Upper lobe of right lung (tissue), 1 donor: ENCODE results near the gene TBC1D2. TPM values are rescaled to one million over a fixed set of nuclear protein-coding genes. Genes with fewer than 3 reads are reported as not detected.
A peak's percentile ranks its signal among the peaks of the same experiment; 100 is the strongest.

Experiments
- ATAC-seq: fragments of 200-7000 bp; cut with Tn5 transposase; one replicate; pipeline ENCODE4 v1.9.1; 2020; ENCODE audit warnings: mild to moderate bottlenecking, moderate library complexity
- DNase-seq: peaks from one replicate; pipeline ENCODE4 v3.0.0-alpha.2; 2020
- H3K27ac ChIP-seq: fragments of 200-600 bp; one replicate; pipeline ENCODE4 v1.8.0; 2022
- H3K27me3 ChIP-seq: fragments of 200-600 bp; one replicate; pipeline ENCODE4 v1.8.0; 2022; ENCODE audit warnings: mild to moderate bottlenecking
- H3K36me3 ChIP-seq: fragments of 200-600 bp; one replicate; pipeline ENCODE4 v1.8.0; 2022
- H3K4me1 ChIP-seq: fragments of 200-600 bp; one replicate; pipeline ENCODE4 v1.8.0; 2022
- H3K4me3 ChIP-seq: fragments of 200-600 bp; one replicate; pipeline ENCODE4 v1.8.0; 2022; ENCODE audit warnings: mild to moderate bottlenecking
- H3K9me3 ChIP-seq: fragments of 200-600 bp; one replicate; pipeline ENCODE4 v1.8.0; 2022
- CTCF ChIP-seq: fragments of 200-600 bp; IDR thresholded peaks from one replicate; pipeline ENCODE4 v1.8.0; 2022; ENCODE audit warnings: antibody characterized with exemption
- intact Hi-C: fragments of 100-400 bp; cut with DNase I; formaldehyde crosslinking; loops from one replicate; pipeline ENCODE4 v1.11.0; 2022
- total RNA-seq: library from RNA; stranded (reverse); fragmentation: NEBNext Ultra II Directional; extraction: Animal tissue kit (Norgen Biotek cat#: 25700); gene quantifications from one replicate; pipeline ENCODE4 v1.2.1, GENCODE V29; 2021
- donor health status: DM: no; HTN: yes; CAD: no; lungs with severe emphysema.

TBC1D2 gene
- total RNA-seq, 1 donor from 2014 or later = 71.8 TPM

DNA sequence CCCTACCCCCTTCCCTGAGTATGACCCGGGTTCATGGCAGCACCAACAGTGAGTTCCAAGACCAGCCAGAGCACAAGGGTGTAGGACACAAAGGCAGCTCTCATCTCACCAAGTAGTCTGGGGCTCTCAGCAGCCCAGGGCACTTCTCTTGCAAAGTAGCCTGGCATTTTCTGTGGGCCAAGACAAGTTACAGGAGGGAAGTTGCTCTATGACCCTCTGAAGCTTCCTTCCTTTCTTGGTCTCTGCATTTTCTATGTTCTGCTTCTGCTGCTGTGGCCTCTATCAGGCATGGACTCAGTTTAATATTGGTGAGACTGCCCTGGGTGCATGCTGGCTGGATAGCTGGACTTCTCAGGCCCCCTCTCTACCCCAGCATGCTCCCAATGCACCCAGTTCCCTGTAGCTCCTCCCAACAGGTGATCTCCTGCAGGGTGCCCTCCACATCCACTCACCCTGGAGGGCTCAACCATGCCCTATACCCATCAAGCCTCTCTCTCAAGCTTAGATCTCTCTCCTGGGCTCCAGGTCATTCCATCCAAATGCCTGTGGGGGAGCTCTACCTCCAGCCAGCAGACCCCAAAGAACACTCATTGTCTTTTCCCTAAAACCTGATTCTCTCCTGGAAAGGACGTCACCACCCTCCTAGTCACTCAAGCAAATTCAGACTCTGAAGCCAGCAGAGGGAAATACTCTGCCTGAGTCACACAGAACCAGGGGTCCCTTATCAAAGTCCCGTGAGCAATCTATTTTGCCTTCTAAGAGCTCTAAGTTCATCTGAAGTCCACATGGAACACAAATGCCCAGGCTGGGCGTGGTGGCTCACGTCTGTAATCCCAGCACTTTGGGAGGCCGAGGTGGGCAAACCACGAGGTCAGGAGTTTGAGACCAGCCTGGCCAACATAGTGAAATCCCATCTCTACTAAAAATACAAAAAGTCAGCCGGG lies 13.8 kb downstream of the TBC1D2 start:
- Histone ChIP-seq H3K9me3 (no peaks in the 10 kb centered on the region), H3K4me1 (peaks cover 4% of the 10 kb centered on the region), H3K27me3 (no peaks in the 10 kb centered on the region), H3K27ac (no peak overlapping the region), H3K36me3 (peaks cover 39% of the 10 kb centered on the region), H3K4me3 (no peak overlapping the region)
- ATAC-seq (peak; percentile 63), DNase-seq (no peak)
- TF ChIP-seq CTCF = no peak
- intact Hi-C loops = no loop called here

DNA sequence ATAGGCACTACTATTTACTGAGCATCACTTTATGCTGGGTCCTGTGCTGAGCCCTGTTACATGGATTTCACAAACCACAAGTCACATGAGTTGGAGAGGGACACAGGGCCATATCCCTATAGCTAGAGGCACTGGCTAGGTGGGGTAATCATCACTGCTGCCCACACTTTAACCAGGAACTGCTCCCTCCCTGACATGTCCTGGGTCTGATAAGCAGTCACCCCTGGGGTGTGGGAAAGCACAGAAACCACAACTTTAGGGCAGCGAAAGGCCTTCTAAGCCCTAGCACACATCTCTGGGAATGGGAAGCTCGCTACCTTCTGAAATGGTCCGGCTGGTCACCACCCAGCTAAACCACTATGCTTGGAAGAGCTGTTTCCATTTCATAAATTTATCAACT lies 15.0 kb downstream of the TBC1D2 start:
- no peak overlapping the region for H3K4me3 ChIP-seq
- H3K9me3 ChIP-seq = no peaks in the 10 kb centered on the region
- no peak for TF ChIP-seq CTCF
- DNase-seq (no peak), ATAC-seq (peak; percentile 91)
- intact Hi-C loops = no loop called here
- no peak overlapping the region for H3K27ac ChIP-seq
- H3K36me3 ChIP-seq = peaks cover 36% of the 10 kb centered on the region
- peaks cover 4% of the 10 kb centered on the region for H3K4me1 ChIP-seq
- no peaks in the 10 kb centered on the region for H3K27me3 ChIP-seq

DNA sequence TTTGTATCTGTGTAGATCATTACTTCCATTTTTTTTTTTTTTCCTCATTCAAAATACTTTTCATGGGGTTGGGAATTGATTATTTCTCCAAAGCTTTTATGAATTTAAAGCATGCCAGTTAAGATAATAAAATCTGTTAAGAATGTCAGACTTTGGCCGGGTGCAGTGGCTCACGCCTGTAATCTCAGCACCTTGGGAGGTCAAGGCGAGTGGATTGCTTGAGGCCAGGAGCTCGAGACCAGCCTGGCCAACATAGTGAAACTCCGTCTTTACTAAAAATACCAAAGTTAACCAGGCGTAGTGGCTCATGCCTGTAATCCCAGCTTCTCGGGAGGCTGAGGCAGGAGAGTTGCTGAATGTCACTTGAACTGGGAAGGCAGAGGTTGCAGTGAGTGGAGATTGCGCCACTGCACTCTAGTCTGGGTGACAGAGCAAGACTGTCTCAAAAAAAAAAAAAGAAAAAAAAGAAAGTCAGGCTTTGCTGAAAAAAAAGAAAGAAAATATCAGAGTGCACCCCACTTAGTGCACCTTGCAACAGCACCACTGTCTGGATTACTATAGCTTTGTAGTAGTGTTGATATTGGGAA lies 18.5 kb downstream of the TBC1D2 start:
- Histone ChIP-seq H3K4me1 (peaks cover 4% of the 10 kb centered on the region), H3K27me3 (no peaks in the 10 kb centered on the region), H3K27ac (no peak overlapping the region), H3K9me3 (no peaks in the 10 kb centered on the region), H3K36me3 (peaks cover 53% of the 10 kb centered on the region), H3K4me3 (no peak overlapping the region)
- no peak for TF ChIP-seq CTCF
- intact Hi-C loops = no loop called here
- DNase-seq (peak; percentile 69), ATAC-seq (peak; percentile 31)

- Histone ChIP-seq H3K27ac (no peak overlapping the region), H3K36me3 (peaks cover 56% of the 10 kb centered on the region), H3K9me3 (no peaks in the 10 kb centered on the region), H3K4me3 (no peak overlapping the region), H3K4me1 (no peaks in the 10 kb centered on the region), H3K27me3 (no peaks in the 10 kb centered on the region)
- TF ChIP-seq CTCF = no peak
- intact Hi-C loops = no loop called here
- ATAC-seq (no peak), DNase-seq (no peak)
These were observed 20.3 kb downstream of the TBC1D2 start for GRCh38 chr9:98235126-98235525.

DNA sequence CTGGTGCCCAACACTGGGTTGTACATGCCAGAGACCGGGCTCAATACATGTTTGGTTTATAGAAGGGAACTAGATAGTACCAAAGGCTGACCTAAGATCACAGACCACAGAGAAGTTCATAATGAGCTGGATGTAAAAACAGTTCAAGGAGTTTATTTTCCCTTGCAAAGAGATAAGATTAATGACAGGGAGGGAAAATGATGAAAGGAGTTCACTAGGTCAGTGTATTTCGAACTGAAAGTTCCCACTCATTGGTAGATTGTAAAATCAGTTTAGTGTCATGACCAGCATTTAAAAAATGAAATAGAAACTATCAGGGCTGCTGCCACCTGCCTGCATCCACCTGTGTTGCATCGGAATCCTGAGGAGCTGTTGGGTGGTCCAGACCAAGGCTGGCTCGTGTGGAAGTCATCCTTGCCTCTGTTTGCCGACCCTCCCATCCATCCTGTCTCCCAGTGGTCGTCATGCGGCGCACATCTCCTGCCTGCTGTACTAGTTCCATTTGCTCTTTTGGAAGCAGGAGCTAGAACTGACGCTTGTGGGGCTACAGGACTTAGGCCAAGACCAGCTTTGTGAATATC lies 21.1 kb downstream of the TBC1D2 start:
- Histone ChIP-seq H3K27ac (no peak overlapping the region), H3K4me1 (no peaks in the 10 kb centered on the region), H3K4me3 (no peak overlapping the region), H3K9me3 (no peaks in the 10 kb centered on the region), H3K27me3 (no peaks in the 10 kb centered on the region), H3K36me3 (peaks cover 64% of the 10 kb centered on the region)
- peak; percentile 16 for DNase-seq
- no peak for ATAC-seq
- intact Hi-C loops = no loop called here
- TF ChIP-seq CTCF = no peak
